ENCODE data around the gene CD163L1.

GRCh38 chr12:7351177-7351576, 92.8 kb downstream of the CD163L1 start:
- no peak for TF ChIP-seq CTCF (conservative IDR thresholded peaks at IDR 0.05 in 1 of 2, IDR thresholded peaks at IDR 0.05 in 1 of 2; ENCODE audit: low read depth in 1 of 2, low read length in 2 of 2)
- TF ChIP-seq EZH2 (IDR thresholded peaks at IDR 0.05; ENCODE audit: low read length, missing control alignments): no peak

All from fibroblast of lung (primary cell).